ENCODE measurements around the gene SORL1-AS1.

Gene SORL1-AS1

GRCh38 chr11:121473064-121473777 lies 20.5 kb upstream of the SORL1-AS1 start:
- Histone ChIP-seq H4K20me1 (ENCODE audit: control insufficient read depth, insufficient read depth) (no peaks in the 10 kb centered on the region; the same call in 1 of the 2 replicates), H3K79me2 (ENCODE audit: control insufficient read depth, insufficient read depth, low read length) (peaks cover 75% of the 10 kb centered on the region), H3K4me1 (ENCODE audit: control insufficient read depth, insufficient read depth, low read length) (peaks cover 31% of the 10 kb centered on the region), H3K9ac (ENCODE audit: control insufficient read depth, insufficient read depth, low read length) (no peak overlapping the region), H3K36me3 (ENCODE audit: control insufficient read depth in 2 of 2, insufficient read depth in 2 of 2, low read length in 1 of 2) (peaks cover 30 to 48% of the 10 kb centered on the region in 2 experiments), H3K9me3 (replicated peaks; ENCODE audit: control insufficient read depth, insufficient read depth, low read length) (no peaks in the 10 kb centered on the region; the same call in 2 of the 3 replicates), H3K27me3 (replicated peaks in 1 of 2; ENCODE audit: control insufficient read depth in 2 of 2, insufficient read depth in 2 of 2, low read length in 1 of 2) (no peaks in the 10 kb centered on the region), H3K4me2 (ENCODE audit: control insufficient read depth, insufficient read depth) (no peak overlapping the region), H2AFZ (ENCODE audit: control insufficient read depth, low read depth, low read length) (no peak overlapping the region), H3K27ac (ENCODE audit: control insufficient read depth, insufficient read depth) (no peak overlapping the region), H3K4me3 (no peak overlapping the region)
- no peak for DNase-seq (ENCODE audit: low read depth, low spot score)
- ChIA-PET POLR2A (interaction anchor here (0.7 to 1.3 kb wide), 2 partner anchors 21 to 81 kb away, joined by 3 to 4 read pairs; no protein-coding TSS in a partner anchor), RAD21 (ENCODE audit: unreplicated experiment) (interaction anchor here (0.7 to 0.8 kb wide), 2 partner anchors 17 to 94 kb away, joined by 3 read pairs; no protein-coding TSS in a partner anchor), SMC1A (ENCODE audit: uncharacterized antibody, unreplicated experiment) (interaction anchor here (0.6 kb wide), 1 partner anchor 141 kb away, joined by 3 read pairs; no protein-coding TSS in a partner anchor), CTCF (no interaction called here)
- no peak for ATAC-seq
- no TSS peak for BruUV-seq (replicated peaks)
- no peak for FAIRE-seq
- 84% methylated on average over 8 of the region's 8 CpGs for WGBS (ENCODE audit: insufficient coverage, insufficient replicate concordance, low lambda C conversion rate, missing lambda C conversion rate)
- peak; percentile 54; the same call in 1 of the 3 replicates for TF ChIP-seq POU2F2 (IDR thresholded peaks at IDR 0.05; ENCODE audit: borderline replicate concordance, low read depth, low read length)
- TF ChIP-seq EGR1 (IDR thresholded peaks at IDR 0.05; ENCODE audit: borderline replicate concordance in 1 of 2, low read depth in 2 of 2, low read length in 2 of 2) = peak in 1 of 2 experiments; percentile 42; a peak in 1 of 3 replicates
- TF ChIP-seq SPI1 (IDR thresholded peaks at IDR 0.05; ENCODE audit: borderline replicate concordance, insufficient read depth, low read depth, low read length) = no peak
- intact Hi-C loops (cut with micrococcal nuclease; ENCODE audit: unreplicated experiment) (no loop called here), in situ Hi-C loops (cut with MboI) (loop anchor here (25.0 kb wide), 1 partner anchor 1589 kb away; the partner anchor contains the start of gene HSPA8)

- H3K27ac ChIP-seq (ENCODE audit: control insufficient read depth, insufficient read depth) = peak overlapping the region; percentile 40
- ChIA-PET CTCF (interaction anchor here (0.7 kb wide), 1 partner anchor 53 kb away, joined by 5 read pairs; no protein-coding TSS in a partner anchor), SMC1A (ENCODE audit: uncharacterized antibody, unreplicated experiment) (no interaction called here), POLR2A (interaction anchor here (0.7 kb wide), 1 partner anchor 82 kb away, joined by 3 read pairs; no protein-coding TSS in a partner anchor), RAD21 (ENCODE audit: unreplicated experiment) (interaction anchor here (0.6 to 0.7 kb wide), 2 partner anchors 11 to 16 kb away, joined by 3 to 5 read pairs; no protein-coding TSS in a partner anchor)
- H4K20me1 ChIP-seq (ENCODE audit: control insufficient read depth, insufficient read depth) = no peaks in the 10 kb centered on the region; the same call in 1 of the 2 replicates
- in situ Hi-C loops (cut with MboI) (loop anchor here (25.0 kb wide), 1 partner anchor 1590 kb away; the partner anchor contains the start of gene HSPA8), intact Hi-C loops (cut with micrococcal nuclease; ENCODE audit: unreplicated experiment) (no loop called here)
- whole genome bisulfite sequencing (ENCODE audit: insufficient coverage, insufficient replicate concordance, low lambda C conversion rate, missing lambda C conversion rate) = 90% methylated on average over 2 of the region's 2 CpGs
- H3K9me3 ChIP-seq (replicated peaks; ENCODE audit: control insufficient read depth, insufficient read depth, low read length) = no peaks in the 10 kb centered on the region; the same call in 2 of the 3 replicates
- no peak for DNase-seq (ENCODE audit: low read depth, low spot score)
- H3K79me2 ChIP-seq (ENCODE audit: control insufficient read depth, insufficient read depth, low read length) = peaks cover 78% of the 10 kb centered on the region
- peaks cover 25 to 44% of the 10 kb centered on the region in 2 experiments; a peak in 3 of 4 replicates for H3K36me3 ChIP-seq (ENCODE audit: control insufficient read depth in 2 of 2, insufficient read depth in 2 of 2, low read length in 1 of 2)
- no peak for FAIRE-seq
- H3K4me2 ChIP-seq (ENCODE audit: control insufficient read depth, insufficient read depth) = no peak overlapping the region
- no peak overlapping the region for H2AFZ ChIP-seq (ENCODE audit: control insufficient read depth, low read depth, low read length)
- TF ChIP-seq TCF7 (IDR thresholded peaks at IDR 0.05; ENCODE audit: borderline replicate concordance) (no peak), NRF1 (conservative IDR thresholded peaks at IDR 0.05; ENCODE audit: low read depth, low read length) (no peak), SMARCA5 (IDR thresholded peaks at IDR 0.05) (no peak)
- ATAC-seq = no peak
- no TSS peak for BruUV-seq (replicated peaks)
- H3K9ac ChIP-seq (ENCODE audit: control insufficient read depth, insufficient read depth, low read length) = no peak overlapping the region
- no peaks in the 10 kb centered on the region for H3K27me3 ChIP-seq (replicated peaks in 1 of 2; ENCODE audit: control insufficient read depth in 2 of 2, insufficient read depth in 2 of 2, low read length in 1 of 2)
- H3K4me3 ChIP-seq = no peak overlapping the region
- peaks cover 38% of the 10 kb centered on the region for H3K4me1 ChIP-seq (ENCODE audit: control insufficient read depth, insufficient read depth, low read length)
Observed at GRCh38 chr11:121472312-121472711, 19.5 kb upstream of the SORL1-AS1 start.
